WTC11 (cell line): Measurements from ENCODE around the gene MCM3AP. TPM values are rescaled to one million over a fixed set of nuclear protein-coding genes. Genes with fewer than 3 reads are reported as not detected.

Source experiments
- ATF2 ChIP-seq: sonication (generic); formaldehyde crosslinking; IDR thresholded peaks from 2 replicates; pipeline ENCODE4 v1.8.1; 2022; ENCODE audit warnings: low read depth, missing genetic modification reagents, borderline replicate concordance
- FOXP1 ChIP-seq: sonication (generic); formaldehyde crosslinking; IDR thresholded peaks from 2 replicates; pipeline ENCODE4 v1.8.0; 2022; ENCODE audit warnings: missing genetic modification reagents, mild to moderate bottlenecking, moderate library complexity, borderline replicate concordance
- MXD4 ChIP-seq: fragments of 250-450 bp; sonication (Bioruptor Pico); IDR thresholded peaks from 2 replicates; pipeline ENCODE4 v1.8.0; 2021; ENCODE audit warnings: mild to moderate bottlenecking, moderate library complexity, borderline replicate concordance
- PRDM15 ChIP-seq: sonication (generic); formaldehyde crosslinking; IDR thresholded peaks from 2 replicates; pipeline ENCODE4 v1.8.0; 2022; ENCODE audit warnings: missing genetic modification reagents
- total RNA-seq: library from RNA; stranded (reverse); gene quantifications from 3 replicates; pipeline ENCODE4 v1.2.3, GENCODE V29; 2021

The MCM3AP gene
- total RNA-seq, 1 experiment from 2014 or later, result 167 TPM

- no peak for TF ChIP-seq ATF2 (CRISPR knock-in tag)
- no peak for TF ChIP-seq PRDM15
- TF ChIP-seq FOXP1, result no peak
- no peak for TF ChIP-seq MXD4 (CRISPR knock-in tag)
These were observed 99.7 kb downstream of the MCM3AP start (continued) for GRCh38 chr21:46185716-46186115.

Other genes with a start within 250 kb of the MCM3AP start
- 111 to 138 TPM (median 138 TPM) in 3 replicates for gene COL6A2, start 187.5 kb downstream of the MCM3AP start, total RNA-seq
- 6.1 to 9.6 TPM (median 9.5 TPM) in 3 replicates for gene FTCD, start 130.0 kb downstream of the MCM3AP start, total RNA-seq
- 56.5 to 61.7 TPM (median 57.6 TPM) in 3 replicates for gene SPATC1L, start 101.2 kb downstream of the MCM3AP start, total RNA-seq
- gene LSS, start 56.8 kb downstream of the MCM3AP start, total RNA-seq, result 79.9 to 101 TPM (median 92.6 TPM) in 3 replicates
- gene YBEY, start 731 bp upstream of the MCM3AP start, total RNA-seq, result 24.6 to 29.2 TPM (median 27.4 TPM) in 3 replicates
- 31.5 to 35.1 TPM (median 32.7 TPM) in 3 replicates for gene C21orf58, start 38.3 kb upstream of the MCM3AP start, total RNA-seq
- 40.6 to 46.4 TPM (median 41.0 TPM) in 3 replicates for gene PCNT, start 38.5 kb upstream of the MCM3AP start, total RNA-seq
- gene DIP2A, start 173.3 kb upstream of the MCM3AP start, total RNA-seq, result 36.7 to 39.4 TPM (median 38.8 TPM) in 3 replicates